ENCODE measurements around the gene PAK2. TPM values are rescaled to one million over a fixed set of nuclear protein-coding genes. Genes with fewer than 3 reads are reported as not detected.

Gene PAK2
- total and polyA plus RNA-seq, 2 of the 4 experiments (the other 2 are of a cell fraction): 31.8 to 36.0 TPM

DNA sequence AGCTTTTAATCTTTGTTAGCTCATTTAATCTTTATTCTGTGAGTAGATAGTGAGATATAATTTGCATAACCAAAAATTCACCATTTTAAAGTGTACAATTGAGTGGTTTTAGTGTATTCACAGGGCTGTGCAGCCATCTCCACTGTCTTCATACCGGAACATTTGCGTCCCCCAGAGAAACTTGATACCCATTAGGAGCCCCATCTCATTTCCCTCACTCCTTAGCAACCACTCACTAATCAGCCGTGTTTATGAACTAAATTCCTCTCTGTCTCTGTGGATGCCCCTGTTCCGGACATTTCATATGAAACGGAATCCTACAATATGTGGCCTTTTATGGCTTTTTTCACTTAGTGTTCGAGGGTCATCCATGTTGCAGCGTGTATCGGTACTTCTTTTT is 38.2 kb downstream of the PAK2 start:
- H3K79me1 ChIP-seq (ENCODE audit: low read depth in 1 of 2, low read length in 2 of 2): peaks cover 48 to 82% of the 10 kb centered on the region in 2 experiments
- H3K9me3 ChIP-seq (ENCODE audit: control insufficient read depth, insufficient read depth, low read length): peaks cover 3% of the 10 kb centered on the region; the same call in 1 of the 2 replicates
- H3K56ac ChIP-seq (ENCODE audit: extremely low read depth, insufficient read depth, low read length): no peak overlapping the region
- CTCF ChIA-PET: interaction anchor here (1.1 kb wide), 1 partner anchor 12 kb away, joined by 3 read pairs; no protein-coding TSS in a partner anchor
- no CpG with 5 or more reads among the region's 8 CpGs for WGBS, 2 experiments (ENCODE audit: extremely low coverage in 2 of 2, insufficient read length in 1 of 2)
- H3K27me3 ChIP-seq (ENCODE audit: control insufficient read depth, insufficient read depth, low read length): no peaks in the 10 kb centered on the region
- intact Hi-C loops (cut with micrococcal nuclease): loop anchor here (5.0 kb wide), 1 partner anchor 36 kb away; no protein-coding TSS in a partner anchor
- H3K18ac ChIP-seq (ENCODE audit: low read depth, low read length): no peak overlapping the region
- H3K4me2 ChIP-seq (ENCODE audit: low read depth, low read length): peak overlapping the region; percentile 31; the same call in 1 of the 2 replicates
- no peak overlapping the region for H2BK15ac ChIP-seq (ENCODE audit: low read depth, low read length)
- H3K4me3 ChIP-seq (ENCODE audit: insufficient read depth, low read depth, low read length): no peak overlapping the region
- no peak overlapping the region for H2AFZ ChIP-seq (replicated peaks; ENCODE audit: low read length, poor library complexity)
- H3K4ac ChIP-seq (ENCODE audit: low read depth, low read length): no peak overlapping the region
- dilution Hi-C loops (cut with HindIII; ENCODE audit: low sequenced_read_pairs, unreplicated experiment): no loop called here
- H2AK9ac ChIP-seq (replicated peaks; ENCODE audit: low read depth, low read length, poor library complexity): no peak overlapping the region
- peaks cover 4% of the 10 kb centered on the region for H3K36me3 ChIP-seq (ENCODE audit: control insufficient read depth, insufficient read depth, low read length)
- H2BK5ac ChIP-seq (ENCODE audit: low read depth, low read length, poor library complexity, severe bottlenecking): peak overlapping the region; percentile 59
- H3K9ac ChIP-seq (ENCODE audit: low read depth, low read length): no peak overlapping the region
- H3K14ac ChIP-seq (replicated peaks; ENCODE audit: low read depth, low read length): no peak overlapping the region
- DNase-seq (no peak), ATAC-seq (ENCODE audit: low read depth) (peak; percentile 18; the same call in 1 of the 2 replicates)
- H2BK20ac ChIP-seq (ENCODE audit: low read depth, low read length): no peak overlapping the region
- no peak for TF ChIP-seq NFE2L2 (IDR thresholded peaks at IDR 0.05; ENCODE audit: low read depth, low read length)
- no peak for TF ChIP-seq MAZ (IDR thresholded peaks at IDR 0.05; ENCODE audit: borderline replicate concordance, low read depth, low read length)
- TF ChIP-seq RCOR1 (IDR thresholded peaks at IDR 0.05; ENCODE audit: insufficient replicate concordance, low read length): no peak
- TF ChIP-seq, protein P1, sequence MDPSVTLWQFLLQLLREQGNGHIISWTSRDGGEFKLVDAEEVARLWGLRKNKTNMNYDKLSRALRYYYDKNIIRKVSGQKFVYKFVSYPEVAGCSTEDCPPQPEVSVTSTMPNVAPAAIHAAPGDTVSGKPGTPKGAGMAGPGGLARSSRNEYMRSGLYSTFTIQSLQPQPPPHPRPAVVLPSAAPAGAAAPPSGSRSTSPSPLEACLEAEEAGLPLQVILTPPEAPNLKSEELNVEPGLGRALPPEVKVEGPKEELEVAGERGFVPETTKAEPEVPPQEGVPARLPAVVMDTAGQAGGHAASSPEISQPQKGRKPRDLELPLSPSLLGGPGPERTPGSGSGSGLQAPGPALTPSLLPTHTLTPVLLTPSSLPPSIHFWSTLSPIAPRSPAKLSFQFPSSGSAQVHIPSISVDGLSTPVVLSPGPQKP (IDR thresholded peaks at IDR 0.05; ENCODE audit: borderline replicate concordance, low read depth, low read length): no peak
- TF ChIP-seq POLR2A (IDR thresholded peaks at IDR 0.05; ENCODE audit: low read depth, low read length): no peak
- TF ChIP-seq, protein P2, sequence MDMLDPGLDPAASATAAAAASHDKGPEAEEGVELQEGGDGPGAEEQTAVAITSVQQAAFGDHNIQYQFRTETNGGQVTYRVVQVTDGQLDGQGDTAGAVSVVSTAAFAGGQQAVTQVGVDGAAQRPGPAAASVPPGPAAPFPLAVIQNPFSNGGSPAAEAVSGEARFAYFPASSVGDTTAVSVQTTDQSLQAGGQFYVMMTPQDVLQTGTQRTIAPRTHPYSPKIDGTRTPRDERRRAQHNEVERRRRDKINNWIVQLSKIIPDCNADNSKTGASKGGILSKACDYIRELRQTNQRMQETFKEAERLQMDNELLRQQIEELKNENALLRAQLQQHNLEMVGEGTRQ (IDR thresholded peaks at IDR 0.05; ENCODE audit: low read depth, low read length): no peak
- no peak overlapping the region for H4K8ac ChIP-seq (ENCODE audit: low read depth in 2 of 2, low read length in 2 of 2)
- H4K20me1 ChIP-seq (ENCODE audit: insufficient read depth, low read length): peaks cover 59% of the 10 kb centered on the region
- no peak overlapping the region for H3K23ac ChIP-seq (ENCODE audit: low read depth, low read length)
- no peak overlapping the region for H4K5ac ChIP-seq (ENCODE audit: low read depth, low read length)
- no peak overlapping the region for H4K91ac ChIP-seq (ENCODE audit: insufficient read depth, low read depth, low read length)
- in situ Hi-C loops (cut with MboI; ENCODE audit: low sequenced_read_pairs): no loop called here
- H2BK120ac ChIP-seq (ENCODE audit: low read depth, low read length): no peak overlapping the region
- peaks cover 9% of the 10 kb centered on the region for H3K9me1 ChIP-seq (ENCODE audit: insufficient read depth, low read length)
- no peak overlapping the region for H3K27ac ChIP-seq (ENCODE audit: insufficient read depth, low read length)
- BruUV-seq (replicated peaks): no TSS peak
- POLR2A ChIA-PET (ENCODE audit: unreplicated experiment): no interaction called here
- H2AK5ac ChIP-seq (ENCODE audit: low read depth, low read length): no peak overlapping the region
- peaks cover 10% of the 10 kb centered on the region for H3K4me1 ChIP-seq (ENCODE audit: control insufficient read depth, insufficient read depth, low read length)
